AG04450 (cell line): ENCODE measurements around the gene CFAP107. TPM values are rescaled to one million over a fixed set of nuclear protein-coding genes. Genes with fewer than 3 reads are reported as not detected.

ENCODE experiments used
- CTCF ChIA-PET: fragments of 300-600, 350-600 bp; formaldehyde crosslinking; extraction: SDS; loops from one replicate; lab custom pipeline; 2022; ENCODE audit warnings: antibody characterized with exemption, inconsistent platforms; lab: Charles Lee
- POLR2A ChIA-PET: fragments of 350-600 bp; formaldehyde crosslinking; extraction: SDS; loops from one replicate; lab custom pipeline; 2021; ENCODE audit warnings: antibody characterized with exemption, inconsistent platforms; lab: Yijun Ruan, JAX
- DNase-seq: peaks from one replicate; pipeline ENCODE4 v3.0.0-alpha.2; 2011; ENCODE audit warnings: low read depth, low spot score
- H3K27ac ChIP-seq: one replicate; pipeline ENCODE4 v1.5.1; 2012; ENCODE audit warnings: low read depth, low read length, control low read depth
- H3K27me3 ChIP-seq: one replicate; pipeline ENCODE4 v1.6.0; 2012; ENCODE audit warnings: low read length; ENCODE audit not compliant: control insufficient read depth, insufficient read depth
- H3K4me3 ChIP-seq: 2 replicates; pipeline ENCODE4 v1.5.1; 2011; ENCODE audit warnings: mild to moderate bottlenecking, low read depth, low read length, control low read depth
- H3K9me3 ChIP-seq: 2 replicates; pipeline ENCODE4 v1.5.1; 2012; ENCODE audit warnings: low read length; ENCODE audit not compliant: control insufficient read depth, insufficient read depth
- polyA plus RNA-seq: library from polyadenylated mRNA; depleted of rRNA; stranded (reverse); fragments of >200 nt; gene quantifications from 2 replicates; pipeline ENCODE4 v1.2.3, GENCODE V29; 2011
- TF ChIP-seq, protein P1 (sequence below): IDR thresholded peaks from 2 replicates; pipeline ENCODE4 v1.5.1; 2011; ENCODE audit warnings: low read depth, low read length, control low read depth, inconsistent platforms

CFAP107 gene
- polyA plus RNA-seq, 1 experiment = not detected

- Histone ChIP-seq H3K4me3 (no peak overlapping the region), H3K9me3 (peaks cover 9% of the 10 kb centered on the region; the same call in 1 of the 2 replicates), H3K27ac (no peak overlapping the region), H3K27me3 (no peaks in the 10 kb centered on the region)
- DNase-seq = no peak
- POLR2A ChIA-PET = no interaction called here
- CTCF ChIA-PET = no interaction called here
- TF ChIP-seq, protein P1, sequence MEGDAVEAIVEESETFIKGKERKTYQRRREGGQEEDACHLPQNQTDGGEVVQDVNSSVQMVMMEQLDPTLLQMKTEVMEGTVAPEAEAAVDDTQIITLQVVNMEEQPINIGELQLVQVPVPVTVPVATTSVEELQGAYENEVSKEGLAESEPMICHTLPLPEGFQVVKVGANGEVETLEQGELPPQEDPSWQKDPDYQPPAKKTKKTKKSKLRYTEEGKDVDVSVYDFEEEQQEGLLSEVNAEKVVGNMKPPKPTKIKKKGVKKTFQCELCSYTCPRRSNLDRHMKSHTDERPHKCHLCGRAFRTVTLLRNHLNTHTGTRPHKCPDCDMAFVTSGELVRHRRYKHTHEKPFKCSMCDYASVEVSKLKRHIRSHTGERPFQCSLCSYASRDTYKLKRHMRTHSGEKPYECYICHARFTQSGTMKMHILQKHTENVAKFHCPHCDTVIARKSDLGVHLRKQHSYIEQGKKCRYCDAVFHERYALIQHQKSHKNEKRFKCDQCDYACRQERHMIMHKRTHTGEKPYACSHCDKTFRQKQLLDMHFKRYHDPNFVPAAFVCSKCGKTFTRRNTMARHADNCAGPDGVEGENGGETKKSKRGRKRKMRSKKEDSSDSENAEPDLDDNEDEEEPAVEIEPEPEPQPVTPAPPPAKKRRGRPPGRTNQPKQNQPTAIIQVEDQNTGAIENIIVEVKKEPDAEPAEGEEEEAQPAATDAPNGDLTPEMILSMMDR = no peak
Measured at GRCh38 chr1:12739613-12740012, 6.4 kb upstream of the CFAP107 start.

DNA sequence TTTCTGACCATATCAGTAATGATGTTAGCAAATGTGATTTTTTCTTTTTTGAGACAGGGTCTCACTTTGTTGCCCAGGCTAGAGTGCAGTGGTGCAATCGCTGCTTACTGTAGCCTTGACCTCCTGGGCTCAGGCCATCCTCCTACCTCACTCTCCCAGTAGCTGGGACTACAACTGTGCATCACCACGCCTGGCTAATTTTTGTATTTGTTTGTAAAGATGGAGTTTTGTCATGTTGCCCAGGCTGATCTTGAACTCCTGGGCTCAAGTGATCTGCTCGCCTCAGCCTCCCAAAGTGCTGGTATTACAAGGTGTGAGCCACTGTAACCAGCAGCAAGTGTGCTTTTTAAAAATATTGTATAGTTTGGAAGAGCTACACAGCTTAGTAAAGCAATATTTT is 4.1 kb upstream of the CFAP107 start:
- DNase-seq = no peak
- TF ChIP-seq, protein P1 = no peak
- ChIA-PET CTCF (no interaction called here), POLR2A (no interaction called here)
- no peak overlapping the region for H3K4me3 ChIP-seq
- H3K9me3 ChIP-seq = peaks cover 9% of the 10 kb centered on the region; the same call in 1 of the 2 replicates
- H3K27me3 ChIP-seq = no peaks in the 10 kb centered on the region
- no peak overlapping the region for H3K27ac ChIP-seq

DNA sequence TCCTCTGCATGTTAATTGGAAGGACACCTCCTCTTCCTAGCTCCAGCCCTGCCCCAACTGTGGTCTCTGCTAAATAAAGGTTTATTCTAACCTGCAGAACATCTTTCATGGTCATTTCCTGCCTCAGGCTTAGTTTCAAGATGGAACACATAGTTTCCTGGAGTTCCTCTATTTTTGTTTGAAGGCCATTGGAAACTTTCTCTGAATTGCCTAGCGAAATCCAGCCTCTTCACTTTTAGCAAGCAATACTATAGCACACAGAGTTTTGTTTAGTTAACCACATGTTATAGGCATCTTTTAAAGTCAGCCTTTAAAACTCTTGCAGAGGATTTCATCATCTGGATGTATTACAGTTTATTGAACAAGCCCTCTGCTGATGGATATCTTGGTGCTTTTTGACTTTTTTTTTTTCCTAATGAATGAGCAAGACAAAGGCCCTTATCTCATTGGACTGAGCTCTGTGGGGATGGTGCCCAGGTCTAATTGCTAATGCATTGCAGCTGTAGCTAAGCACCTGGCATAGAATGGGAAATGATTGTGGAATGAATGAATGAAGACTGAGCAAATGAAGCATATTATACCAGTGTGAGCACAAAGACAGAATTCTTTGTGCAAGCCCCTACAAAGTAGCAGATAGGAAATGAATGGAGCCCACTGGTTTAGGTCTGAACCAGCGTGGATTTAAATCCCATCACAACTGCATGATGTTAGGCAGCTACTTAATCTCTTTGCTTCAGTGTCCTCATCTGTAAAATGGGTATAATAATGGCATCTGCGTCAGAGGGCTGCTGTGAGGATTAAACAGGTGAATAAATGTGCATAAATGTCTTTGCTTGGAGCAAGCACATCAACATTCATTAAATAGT is 641 bp upstream of the CFAP107 start:
- CTCF ChIA-PET = no interaction called here
- Histone ChIP-seq H3K27ac (no peak overlapping the region), H3K4me3 (no peak overlapping the region), H3K9me3 (peaks cover 11% of the 10 kb centered on the region), H3K27me3 (no peaks in the 10 kb centered on the region)
- TF ChIP-seq, protein P1 = no peak
- POLR2A ChIA-PET = no interaction called here
- DNase-seq = no peak

GRCh38 chr1:12748778-12749355 is 2.9 kb downstream of the CFAP107 start:
- ChIA-PET POLR2A (no interaction called here), CTCF (no interaction called here)
- H3K27ac ChIP-seq = no peak overlapping the region
- no peak for DNase-seq
- TF ChIP-seq, protein P1 = no peak
- peaks cover 2% of the 10 kb centered on the region; the same call in 1 of the 2 replicates for H3K9me3 ChIP-seq
- H3K27me3 ChIP-seq = no peaks in the 10 kb centered on the region
- H3K4me3 ChIP-seq = no peak overlapping the region

DNA sequence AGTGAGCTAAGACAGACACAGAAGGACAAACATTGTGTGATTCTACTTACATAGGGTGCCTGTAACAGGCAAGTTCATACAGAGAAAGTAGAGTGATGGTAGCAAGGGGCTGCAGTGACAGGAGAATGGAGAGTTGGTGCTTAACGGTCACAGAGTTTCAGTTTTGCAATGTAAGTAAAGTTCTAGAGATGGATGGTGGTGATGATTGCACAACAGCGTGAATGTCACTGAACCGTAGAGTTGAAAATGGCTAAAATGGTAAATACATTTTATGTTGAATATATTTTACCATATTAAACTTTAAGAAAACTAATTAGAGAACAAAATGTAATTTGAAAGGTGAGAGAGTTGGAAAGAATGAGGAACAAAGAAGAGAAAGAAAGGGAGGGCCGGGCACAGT is 8.7 kb downstream of the CFAP107 start:
- CTCF ChIA-PET = no interaction called here
- no peak for DNase-seq
- TF ChIP-seq, protein P1 = no peak
- H3K9me3 ChIP-seq = peaks cover 16% of the 10 kb centered on the region
- no peak overlapping the region for H3K4me3 ChIP-seq
- H3K27ac ChIP-seq = no peak overlapping the region
- no peaks in the 10 kb centered on the region for H3K27me3 ChIP-seq
- POLR2A ChIA-PET = no interaction called here
